DLD1 (cell line): Measurements from ENCODE around the gene EN2.

Source experiments
- in situ Hi-C: cut with HindIII; loops from 2 replicates; pipeline ENCODE4 v1.10.0; 2017; ENCODE audit warnings: low sequenced_read_pairs

The EN2 gene

GRCh38 chr7:155458111-155458877, at the start of gene EN2:
TSS of gene EN2 (plus strand) at chr7:155458129. CDS start at chr7:155458378, 249 bp downstream.
- in situ Hi-C loops: no loop called here

- in situ Hi-C loops: no loop called here
Observed at GRCh38 chr7:155408651-155409586, 49.0 kb upstream of the EN2 start.

- in situ Hi-C loops: no loop called here
Observed at GRCh38 chr7:155409980-155410379, 47.9 kb upstream of the EN2 start.

GRCh38 chr7:155410431-155410830, 47.5 kb upstream of the EN2 start:
- in situ Hi-C loops: no loop called here

DNA sequence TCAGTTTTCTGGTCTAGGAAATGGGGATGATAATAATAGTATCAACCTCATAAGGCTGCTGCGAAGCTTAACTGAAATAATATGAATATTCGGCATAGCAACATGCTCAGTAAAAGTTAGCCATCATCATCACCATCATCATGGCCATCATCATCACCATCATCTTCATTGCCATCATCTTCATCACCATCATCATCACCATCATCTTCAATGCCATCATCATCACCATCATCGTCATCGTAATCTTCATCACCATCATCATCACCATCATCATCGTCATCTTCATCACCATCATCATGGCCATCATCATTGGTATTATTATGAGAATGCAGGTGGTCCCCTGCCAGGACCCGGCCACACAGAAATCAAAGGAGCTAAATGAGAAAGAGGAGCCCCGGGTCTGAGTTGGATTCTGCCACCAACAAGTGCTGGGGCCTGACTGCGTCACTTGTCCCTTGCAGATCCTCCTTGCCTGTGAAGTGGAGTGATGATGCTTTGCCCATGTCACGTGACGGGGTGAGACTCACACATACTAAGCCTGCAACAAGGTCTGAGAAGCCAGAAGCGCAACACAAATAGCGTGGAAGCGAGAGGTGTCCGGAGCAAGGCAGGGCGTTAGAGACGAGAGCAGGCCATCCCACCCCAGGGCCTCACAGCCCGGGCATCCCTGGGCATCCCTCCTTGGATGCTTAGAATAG, 46.1 kb upstream of the EN2 start:
- in situ Hi-C loops: no loop called here

GRCh38 chr7:155412416-155413253, 45.3 kb upstream of the EN2 start:
- in situ Hi-C loops: no loop called here

- in situ Hi-C loops: no loop called here
Observed at GRCh38 chr7:155414547-155415492, 43.1 kb upstream of the EN2 start.

DNA sequence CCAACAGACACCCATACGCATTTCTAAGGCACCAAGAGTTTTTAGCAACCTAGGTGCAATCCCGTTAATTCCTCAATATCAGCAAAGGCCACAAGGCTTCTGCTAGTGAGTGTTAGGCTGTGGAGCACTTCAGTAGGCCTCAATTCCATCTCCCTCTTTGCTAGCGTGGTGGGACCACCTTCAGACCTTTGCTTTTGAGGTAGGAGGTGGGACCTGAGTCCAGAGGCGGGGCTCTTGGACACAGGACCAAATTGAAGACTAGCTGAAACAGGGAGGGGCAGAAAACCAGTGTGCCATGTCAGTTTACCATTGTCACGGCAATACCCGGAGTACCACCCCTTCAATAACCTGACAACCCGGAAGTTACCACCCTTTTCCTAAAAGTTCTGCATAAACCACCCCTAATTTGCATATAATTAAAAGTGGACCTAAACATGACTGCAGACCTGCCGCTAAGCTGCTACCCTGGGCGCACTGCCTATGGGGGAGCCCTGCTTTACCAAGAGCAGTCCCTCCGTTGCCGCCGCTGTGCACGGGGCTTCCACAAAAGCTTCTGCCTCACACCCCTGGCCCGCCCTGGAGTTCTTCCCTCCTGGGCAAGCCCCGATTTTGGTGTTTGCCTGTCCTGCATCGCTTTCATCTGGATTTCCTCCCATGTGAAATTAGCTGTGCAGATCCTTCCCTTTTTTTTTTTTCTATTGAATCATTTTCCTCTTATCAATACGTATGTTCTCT, 41.1 kb upstream of the EN2 start:
- in situ Hi-C loops: no loop called here

- in situ Hi-C loops: no loop called here
Observed at GRCh38 chr7:155418304-155418703, 39.6 kb upstream of the EN2 start.

GRCh38 chr7:155418941-155419755, 38.8 kb upstream of the EN2 start:
- in situ Hi-C loops: no loop called here

DNA sequence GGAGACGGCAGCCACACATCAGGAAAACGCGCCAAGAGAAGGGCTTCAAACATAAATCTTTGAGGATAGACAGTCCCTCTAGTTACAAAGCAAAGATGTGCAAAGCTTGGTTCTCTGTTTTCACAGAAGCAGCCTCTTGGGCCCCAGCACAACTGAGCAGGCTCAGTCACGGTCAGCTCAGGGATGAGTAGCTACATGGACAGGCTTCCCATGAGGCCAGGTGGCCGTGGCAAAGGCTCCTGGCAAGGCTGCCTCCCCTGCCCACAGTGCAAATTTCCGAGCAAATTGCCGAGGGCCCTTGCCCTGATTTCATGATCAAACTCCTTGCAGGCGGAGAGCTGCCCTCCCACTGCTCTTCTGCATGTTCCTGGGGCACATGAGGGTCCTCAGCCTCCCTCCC, 37.8 kb upstream of the EN2 start:
- in situ Hi-C loops: no loop called here

- in situ Hi-C loops: no loop called here
Observed at GRCh38 chr7:155422151-155422550, 35.8 kb upstream of the EN2 start.

GRCh38 chr7:155422599-155423336, 35.2 kb upstream of the EN2 start:
- in situ Hi-C loops: no loop called here

GRCh38 chr7:155423337-155424285, 34.3 kb upstream of the EN2 start:
- in situ Hi-C loops: no loop called here

GRCh38 chr7:155424301-155425010, 33.5 kb upstream of the EN2 start:
- in situ Hi-C loops: no loop called here

- in situ Hi-C loops: no loop called here
Observed at GRCh38 chr7:155425011-155425340, 33.0 kb upstream of the EN2 start.
